Iris pigment epithelial cell (primary cell): ENCODE results near the gene ENPP1.

ENCODE experiments used
- DNase-seq: peaks from one replicate; pipeline ENCODE4 v3.0.0-alpha.2; 2011; ENCODE audit warnings: low read depth

Gene ENPP1

GRCh38 chr6:131787079-131787478, 20.7 kb upstream of the ENPP1 start:
- DNase-seq, result peak; percentile 37

GRCh38 chr6:131787766-131788712, 19.8 kb upstream of the ENPP1 start:
- DNase-seq, result peak; percentile 54

GRCh38 chr6:131789219-131789618, 18.6 kb upstream of the ENPP1 start:
- DNase-seq, result no peak

- DNase-seq, result no peak
Observed at GRCh38 chr6:131791476-131791875, 16.3 kb upstream of the ENPP1 start.

GRCh38 chr6:131792091-131792496, 15.7 kb upstream of the ENPP1 start:
- DNase-seq, result peak; percentile 3

GRCh38 chr6:131795366-131795765, 12.5 kb upstream of the ENPP1 start:
- DNase-seq, result no peak

GRCh38 chr6:131802347-131802746, 5.5 kb upstream of the ENPP1 start:
- no peak for DNase-seq

GRCh38 chr6:131803007-131803769, 4.6 kb upstream of the ENPP1 start:
- DNase-seq, result no peak

GRCh38 chr6:131804131-131804530, 3.7 kb upstream of the ENPP1 start:
- no peak for DNase-seq

- DNase-seq, result no peak
Observed at GRCh38 chr6:131807321-131807643, 538 bp upstream of the ENPP1 start.

- no peak for DNase-seq
Observed at GRCh38 chr6:131808460-131809269, 845 bp downstream of the ENPP1 start.

- DNase-seq, result no peak
Observed at GRCh38 chr6:131811500-131811899, 3.7 kb downstream of the ENPP1 start.

GRCh38 chr6:131813991-131814390, 6.2 kb downstream of the ENPP1 start:
- DNase-seq, result no peak

- no peak for DNase-seq
Observed at GRCh38 chr6:131816869-131817268, 9.0 kb downstream of the ENPP1 start.

GRCh38 chr6:131819572-131820124, 11.8 kb downstream of the ENPP1 start:
- DNase-seq, result peak; percentile 73

- DNase-seq, result no peak
Observed at GRCh38 chr6:131821010-131821807, 13.4 kb downstream of the ENPP1 start.

GRCh38 chr6:131822119-131822518, 14.3 kb downstream of the ENPP1 start:
- no peak for DNase-seq

GRCh38 chr6:131823276-131823902, 15.6 kb downstream of the ENPP1 start:
- peak; percentile 72 for DNase-seq

- peak; percentile 46 for DNase-seq
Observed at GRCh38 chr6:131825946-131826345, 18.1 kb downstream of the ENPP1 start.

- DNase-seq, result peak; percentile 88
Observed at GRCh38 chr6:131828080-131828479, 20.3 kb downstream of the ENPP1 start.

GRCh38 chr6:131828951-131829350, 21.1 kb downstream of the ENPP1 start:
- no peak for DNase-seq
